Stomach (tissue), 9 donors: ENCODE measurements around the gene CTF1. TPM values are rescaled to one million over a fixed set of nuclear protein-coding genes. Genes with fewer than 3 reads are reported as not detected.
A peak's percentile ranks its signal among the peaks of the same experiment; 100 is the strongest.

Experiments used
- DNase-seq, 2 donors: peaks; one replicate each; pipeline versions ENCODE4 v3.0.0 to v3.0.0-alpha.2; 2013 to 2019
- H3K27ac ChIP-seq, 5 donors: fragments of 200-600 bp in 4 of 5; sonication (generic) in 4 of 5; one replicate each; pipeline ENCODE4 v1.5.1; 2013 to 2019; ENCODE audit warnings: mild to moderate bottlenecking in 1 of 5, moderate library complexity in 1 of 5
- H3K27me3 ChIP-seq, 3 donors: fragments of 200-600 bp; sonication (generic); one replicate each; pipeline ENCODE4 v1.5.1; 2017 to 2019; ENCODE audit warnings: mixed run types in 1 of 3
- H3K36me3 ChIP-seq, 4 donors: fragments of 200-600 bp; sonication (generic); 1 replicate in 3 of 4; 2 replicates in 1 of 4; pipeline ENCODE4 v1.5.1; 2016 to 2019
- H3K4me1 ChIP-seq, 4 donors: fragments of 200-600 bp; sonication (generic); one replicate each; pipeline ENCODE4 v1.5.1; 2016 to 2019
- H3K4me3 ChIP-seq, 4 donors: fragments of 200-600 bp; sonication (generic) in 3 of 4; one replicate each; pipeline ENCODE4 v1.5.1; 2016 to 2019; ENCODE audit warnings: mild to moderate bottlenecking in 1 of 4
- H3K9me3 ChIP-seq, 4 donors: fragments of 200-600 bp; sonication (generic); one replicate each; pipeline ENCODE4 v1.5.1; 2016 to 2019
- CTCF ChIP-seq, 7 experiments: fragments of 450-650 bp in 4 of 7; fragments of 200-600 bp in 3 of 7; sonication (generic) in 3 of 7; IDR thresholded peaks; one replicate each; pipeline ENCODE4 v1.5.1; 2016 to 2019; ENCODE audit warnings: antibody characterized with exemption in 7 of 7, control low read depth in 2 of 7, mild to moderate bottlenecking in 1 of 7
- EP300 ChIP-seq: sonication (generic); formaldehyde crosslinking; IDR thresholded peaks from one replicate; pipeline ENCODE4 v1.6.1; 2017; ENCODE audit warnings: antibody characterized with exemption
- POLR2A ChIP-seq, 4 donors: fragments of 450-650 bp; IDR thresholded peaks; one replicate each; pipeline ENCODE4 v1.6.1; 2016; ENCODE audit warnings: antibody characterized with exemption in 4 of 4, control low read depth in 2 of 4, mild to moderate bottlenecking in 1 of 4, moderate library complexity in 1 of 4
- POLR2AphosphoS5 ChIP-seq, 3 donors: sonication (generic); formaldehyde crosslinking; IDR thresholded peaks; one replicate each; pipeline ENCODE4 v1.6.1; 2016; ENCODE audit warnings: antibody characterized with exemption in 3 of 3
- WGBS, 5 donors: extraction: QIAGEN DNeasy Blood & Tissue Kit in 3 of 5; methylation state at CpG; one replicate each; pipeline versions ENCODE4 v1.1.5 to v1.1.7; 2013 to 2018; 5-methylcytosine and 5-hydroxymethylcytosine counted together
- intact Hi-C: fragments of 100-400 bp; cut with DNase I; formaldehyde crosslinking; loops from one replicate; pipeline ENCODE4 v1.15.1; 2023; ENCODE audit warnings: low total_unique reads
- polyA plus RNA-seq, 3 donors: library from polyadenylated mRNA; stranded (reverse); fragments of 200-250 nt; gene quantifications; one replicate each; pipeline ENCODE4 v1.2.3, GENCODE V29; 2013
- small RNA-seq, 4 donors: library from RNA; depleted of rRNA; stranded (forward); fragments of <200 nt; gene quantifications; one replicate each; pipeline ENCODE3, GENCODE V24; 2016
- total RNA-seq, 5 donors: library from RNA; depleted of rRNA; stranded (reverse); fragments of >200 nt; gene quantifications; one replicate each; pipeline versions ENCODE4 v1.1.0 to v1.2.3, GENCODE V29; 2014 to 2016
- donor health status: healthy with polysubstance abuse.
- donor health status: Bipolar disorder and iron deficiency.
- donor health status: healthy.

The CTF1 gene
- total and polyA plus RNA-seq, 8 donors: 0.29 to 4.5 (median 2.2) TPM; not detected in 2

- peak; percentile 58 to 81 for DNase-seq
- no peaks in the 10 kb centered on the region for H3K9me3 ChIP-seq
- H3K4me3 ChIP-seq: no peak overlapping the region
- intact Hi-C loops: no loop called here
- H3K27me3 ChIP-seq: no peaks in the 10 kb centered on the region
- H3K4me1 ChIP-seq: peaks cover 28 to 70% (median 65%) of the 10 kb centered on the region in 4 donors
- H3K36me3 ChIP-seq: peaks cover 0 to 10% (median 6%) of the 10 kb centered on the region in 4 donors
- H3K27ac ChIP-seq: peak overlapping the region in 4 of 5 donors; percentile 92 to 96 (median 92)
- 12 to 41% (median 19%) methylated on average over 3 of the region's 3 CpGs for WGBS, 5 donors
- TF ChIP-seq EP300 (no peak), CTCF (IDR thresholded peaks at IDR 0.05) (no peak), POLR2A (IDR thresholded peaks at IDR 0.05) (no peak), POLR2AphosphoS5 (IDR thresholded peaks at IDR 0.05) (peak in 1 of 3 donors; percentile 41)
Measured at GRCh38 chr16:30951750-30952149, 55.3 kb downstream of the CTF1 start.

GRCh38 chr16:30953111-30953510 lies 56.7 kb downstream of the CTF1 start:
- no peaks in the 10 kb centered on the region for H3K9me3 ChIP-seq
- 77 to 85% (median 82%) methylated on average over 4 to 9 of the region's 9 CpGs for WGBS, 5 donors
- no peak for DNase-seq
- peak overlapping the region in 3 of 5 donors; percentile 27 to 64 (median 49) for H3K27ac ChIP-seq
- peaks cover 28 to 68% (median 64%) of the 10 kb centered on the region in 4 donors for H3K4me1 ChIP-seq
- TF ChIP-seq EP300 (no peak), POLR2AphosphoS5 (IDR thresholded peaks at IDR 0.05) (no peak), POLR2A (IDR thresholded peaks at IDR 0.05) (no peak), CTCF (IDR thresholded peaks at IDR 0.05) (no peak)
- no peaks in the 10 kb centered on the region for H3K27me3 ChIP-seq
- no peaks in the 10 kb centered on the region for H3K36me3 ChIP-seq
- H3K4me3 ChIP-seq: no peak overlapping the region
- intact Hi-C loops: no loop called here

Small RNAs within 50 kb of the gene (small RNA-seq; reads per million reads assigned to genes)
- gene AC135048.1: 0 reads per million in 4 donors
- 0 reads per million in 4 donors for gene MIR4519
- gene MIR762: 0 reads per million in 4 donors

Other genes with a start within 250 kb of the CTF1 start
- gene PRR14, start 245.7 kb upstream of the CTF1 start, total RNA-seq: 100 to 1,000 TPM in 2 of 5 donors, 10 to 100 TPM in 2, 1 to 10 TPM in 1; 9.0 to 123 (median 93.9) TPM
- gene PRR14, start 245.7 kb upstream of the CTF1 start, polyA plus RNA-seq: 10 to 100 TPM; 69.8 to 79.7 (median 79.6) TPM
- 100 to 1,000 TPM in 1 of 5 donors, 10 to 100 TPM in 4; 20.4 to 185 (median 28.6) TPM for gene FBRS, start 238.2 kb upstream of the CTF1 start, total RNA-seq
- 10 to 100 TPM; 19.7 to 35.9 (median 24.0) TPM for gene FBRS, start 238.2 kb upstream of the CTF1 start, polyA plus RNA-seq
- 10 to 100 TPM; 23.3 to 70.1 (median 56.8) TPM for gene SRCAP, start 197.4 kb upstream of the CTF1 start, total RNA-seq
- 10 to 100 TPM in 1 of 3 donors, 1 to 10 TPM in 2; 1.2 to 12.1 (median 4.4) TPM for gene SRCAP, start 197.4 kb upstream of the CTF1 start, polyA plus RNA-seq
- 100 to 1,000 TPM in 1 of 5 donors, 10 to 100 TPM in 4; 18.2 to 104 (median 28.0) TPM for gene PHKG2, start 148.2 kb upstream of the CTF1 start, total RNA-seq
- 10 to 100 TPM; 29.3 to 41.5 (median 35.6) TPM for gene PHKG2, start 148.2 kb upstream of the CTF1 start, polyA plus RNA-seq
- 10 to 100 TPM in 2 of 5 donors, 1 to 10 TPM in 1, not detected in 2; 2.0 to 71.2 (median 13.9) TPM for gene CFAP119, start 134.6 kb upstream of the CTF1 start, total RNA-seq
- gene CFAP119, start 134.6 kb upstream of the CTF1 start, polyA plus RNA-seq: 10 to 100 TPM in 1 of 3 donors, 1 to 10 TPM in 2; 8.9 to 11.4 (median 9.4) TPM
- 100 to 1,000 TPM in 1 of 5 donors, 10 to 100 TPM in 4; 17.5 to 155 (median 55.1) TPM for gene RNF40, start 134.3 kb upstream of the CTF1 start, total RNA-seq
- gene RNF40, start 134.3 kb upstream of the CTF1 start, polyA plus RNA-seq: 10 to 100 TPM; 43.7 to 57.0 (median 53.9) TPM
- gene ZNF629, start 109.4 kb upstream of the CTF1 start, total RNA-seq: 10 to 100 TPM; 10.7 to 21.3 (median 18.3) TPM
- gene ZNF629, start 109.4 kb upstream of the CTF1 start, polyA plus RNA-seq: 1 to 10 TPM; 4.4 to 5.9 (median 4.9) TPM
- 10 to 100 TPM; 12.2 to 44.6 (median 21.6) TPM for gene BCL7C, start 2.5 kb upstream of the CTF1 start, total RNA-seq
- 10 to 100 TPM; 39.5 to 58.2 (median 48.4) TPM for gene BCL7C, start 2.5 kb upstream of the CTF1 start, polyA plus RNA-seq
- 100 to 1,000 TPM in 1 of 5 donors, 10 to 100 TPM in 1, 1 to 10 TPM in 3; 6.7 to 252 (median 9.7) TPM for gene FBXL19, start 27.0 kb downstream of the CTF1 start, total RNA-seq
- 10 to 100 TPM in 1 of 3 donors, 1 to 10 TPM in 2; 5.8 to 12.7 (median 8.2) TPM for gene FBXL19, start 27.0 kb downstream of the CTF1 start, polyA plus RNA-seq
- 10 to 100 TPM in 2 of 5 donors, 1 to 10 TPM in 2, not detected in 1; 6.7 to 14.0 (median 11.2) TPM for gene ORAI3, start 52.5 kb downstream of the CTF1 start, total RNA-seq
- gene ORAI3, start 52.5 kb downstream of the CTF1 start, polyA plus RNA-seq: 10 to 100 TPM in 2 of 3 donors, 1 to 10 TPM in 1; 7.8 to 26.0 (median 10.5) TPM
- gene SETD1A, start 61.1 kb downstream of the CTF1 start, total RNA-seq: 10 to 100 TPM in 3 of 5 donors, 1 to 10 TPM in 2; 4.4 to 22.2 (median 19.2) TPM
- 1 to 10 TPM; 5.2 to 7.5 (median 5.9) TPM for gene SETD1A, start 61.1 kb downstream of the CTF1 start, polyA plus RNA-seq
- gene HSD3B7, start 88.6 kb downstream of the CTF1 start, total RNA-seq: 10 to 100 TPM in 3 of 5 donors, 1 to 10 TPM in 2; 2.9 to 52.7 (median 13.4) TPM
- 10 to 100 TPM in 1 of 3 donors, 1 to 10 TPM in 2; 4.3 to 19.5 (median 7.3) TPM for gene HSD3B7, start 88.6 kb downstream of the CTF1 start, polyA plus RNA-seq
- under 1 TPM in 1 of 5 donors, not detected in 4; 0.55 TPM for gene STX1B, start 114.0 kb downstream of the CTF1 start, total RNA-seq
- gene STX1B, start 114.0 kb downstream of the CTF1 start, polyA plus RNA-seq: under 1 TPM; 0.15 to 1.00 (median 0.78) TPM
- gene STX4, start 136.9 kb downstream of the CTF1 start, total RNA-seq: 100 to 1,000 TPM in 2 of 5 donors, 10 to 100 TPM in 3; 13.8 to 254 (median 60.0) TPM
- 10 to 100 TPM; 59.3 to 73.9 (median 60.4) TPM for gene STX4, start 136.9 kb downstream of the CTF1 start, polyA plus RNA-seq
- gene ZNF668, start 177.6 kb downstream of the CTF1 start, total RNA-seq: 10 to 100 TPM in 3 of 5 donors, 1 to 10 TPM in 1, not detected in 1; 8.6 to 14.2 (median 12.0) TPM
- gene ZNF668, start 177.6 kb downstream of the CTF1 start, polyA plus RNA-seq: 1 to 10 TPM; 5.7 to 10.0 (median 6.0) TPM
- gene ZNF646, start 177.8 kb downstream of the CTF1 start, total RNA-seq: 10 to 100 TPM in 2 of 5 donors, 1 to 10 TPM in 3; 6.7 to 13.4 (median 9.0) TPM
- 1 to 10 TPM; 2.1 to 5.0 (median 2.6) TPM for gene ZNF646, start 177.8 kb downstream of the CTF1 start, polyA plus RNA-seq
- gene PRSS53, start 192.3 kb downstream of the CTF1 start, total RNA-seq: 1 to 10 TPM in 3 of 5 donors, under 1 TPM in 1, not detected in 1; 0.87 to 5.3 (median 1.9) TPM
- gene PRSS53, start 192.3 kb downstream of the CTF1 start, polyA plus RNA-seq: 1 to 10 TPM in 2 of 3 donors, under 1 TPM in 1; 0.46 to 1.3 (median 1.1) TPM
- 100 to 1,000 TPM in 1 of 5 donors, 10 to 100 TPM in 4; 20.1 to 191 (median 35.0) TPM for gene VKORC1, start 198.2 kb downstream of the CTF1 start, total RNA-seq
- 10 to 100 TPM; 53.2 to 90.8 (median 62.9) TPM for gene VKORC1, start 198.2 kb downstream of the CTF1 start, polyA plus RNA-seq
- gene BCKDK, start 211.8 kb downstream of the CTF1 start, total RNA-seq: 100 to 1,000 TPM in 1 of 5 donors, 10 to 100 TPM in 4; 11.0 to 197 (median 58.3) TPM
- gene BCKDK, start 211.8 kb downstream of the CTF1 start, polyA plus RNA-seq: 10 to 100 TPM; 27.4 to 40.9 (median 34.0) TPM
- gene KAT8, start 221.1 kb downstream of the CTF1 start, total RNA-seq: 100 to 1,000 TPM in 1 of 5 donors, 10 to 100 TPM in 4; 38.8 to 114 (median 64.9) TPM
- gene KAT8, start 221.1 kb downstream of the CTF1 start, polyA plus RNA-seq: 10 to 100 TPM; 45.0 to 51.4 (median 45.8) TPM
- gene PRSS8, start 239.1 kb downstream of the CTF1 start, total RNA-seq: 100 to 1,000 TPM in 2 of 5 donors, 10 to 100 TPM in 2, 1 to 10 TPM in 1; 5.8 to 176 (median 70.5) TPM
- 100 to 1,000 TPM in 2 of 3 donors, 10 to 100 TPM in 1; 39.3 to 151 (median 115) TPM for gene PRSS8, start 239.1 kb downstream of the CTF1 start, polyA plus RNA-seq